Measurements from ENCODE around the gene STARD13. TPM values are rescaled to one million over a fixed set of nuclear protein-coding genes. Genes with fewer than 3 reads are reported as not detected.

The STARD13 gene
- total RNA-seq, 4 donors from 2014 or later: 36.8 to 65.6 (median 46.0) TPM

GRCh38 chr13:33105387-33106005, 180.1 kb downstream of the STARD13 start:
- intact Hi-C loops (cut with DNase I; ENCODE audit: low total_unique reads): no loop called here
- no peak for TF ChIP-seq CTCF (IDR thresholded peaks at IDR 0.05)
- TF ChIP-seq POLR2A (IDR thresholded peaks at IDR 0.05): no peak
- no peak for DNase-seq
- H3K4me3 ChIP-seq: no peak overlapping the region
- H3K9me3 ChIP-seq: no peaks in the 10 kb centered on the region
- H3K36me3 ChIP-seq: no peaks in the 10 kb centered on the region
- H3K27ac ChIP-seq: no peak overlapping the region
- no peaks in the 10 kb centered on the region for H3K4me1 ChIP-seq
- no peaks in the 10 kb centered on the region for H3K27me3 ChIP-seq

DNA sequence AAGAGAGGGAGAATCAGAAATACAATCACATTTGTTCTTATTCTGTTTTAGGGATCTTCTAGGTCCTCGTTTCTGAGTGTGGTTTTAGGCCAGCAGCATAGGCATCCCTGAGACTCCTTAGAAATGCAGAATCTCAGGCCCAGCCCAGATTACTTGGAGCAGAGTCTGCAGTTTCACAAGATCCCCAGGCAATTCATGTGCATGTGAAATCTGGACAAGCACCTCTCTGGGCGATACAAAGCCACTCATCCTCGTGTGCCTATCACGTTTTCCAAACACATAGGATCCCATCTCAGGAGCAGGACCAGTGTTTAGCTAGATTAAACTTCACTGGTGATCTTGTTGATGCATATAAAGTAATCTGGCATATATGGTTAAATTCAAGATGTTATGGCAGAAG, 182.1 kb downstream of the STARD13 start:
- H3K4me3 ChIP-seq: no peak overlapping the region
- no peaks in the 10 kb centered on the region for H3K9me3 ChIP-seq
- no peak overlapping the region for H3K27ac ChIP-seq
- no peak for DNase-seq
- TF ChIP-seq POLR2A (IDR thresholded peaks at IDR 0.05): no peak
- no peak for TF ChIP-seq CTCF (IDR thresholded peaks at IDR 0.05)
- H3K27me3 ChIP-seq: no peaks in the 10 kb centered on the region
- intact Hi-C loops (cut with DNase I; ENCODE audit: low total_unique reads): no loop called here
- H3K4me1 ChIP-seq: no peaks in the 10 kb centered on the region
- H3K36me3 ChIP-seq: no peaks in the 10 kb centered on the region

GRCh38 chr13:33101835-33102234, 183.7 kb downstream of the STARD13 start:
- H3K27ac ChIP-seq: no peak overlapping the region
- intact Hi-C loops (cut with DNase I; ENCODE audit: low total_unique reads): no loop called here
- H3K4me1 ChIP-seq: no peaks in the 10 kb centered on the region
- no peak overlapping the region for H3K4me3 ChIP-seq
- no peaks in the 10 kb centered on the region for H3K27me3 ChIP-seq
- H3K36me3 ChIP-seq: no peaks in the 10 kb centered on the region
- TF ChIP-seq POLR2A (IDR thresholded peaks at IDR 0.05): no peak
- TF ChIP-seq CTCF (IDR thresholded peaks at IDR 0.05): no peak
- no peaks in the 10 kb centered on the region for H3K9me3 ChIP-seq
- DNase-seq: no peak

GRCh38 chr13:33100886-33101285, 184.7 kb downstream of the STARD13 start:
- Histone ChIP-seq H3K4me3 (no peak overlapping the region), H3K4me1 (no peaks in the 10 kb centered on the region), H3K9me3 (no peaks in the 10 kb centered on the region), H3K36me3 (no peaks in the 10 kb centered on the region), H3K27me3 (no peaks in the 10 kb centered on the region), H3K27ac (no peak overlapping the region)
- intact Hi-C loops (cut with DNase I; ENCODE audit: low total_unique reads): no loop called here
- TF ChIP-seq CTCF (IDR thresholded peaks at IDR 0.05) (no peak), POLR2A (IDR thresholded peaks at IDR 0.05) (no peak)
- no peak for DNase-seq

DNA sequence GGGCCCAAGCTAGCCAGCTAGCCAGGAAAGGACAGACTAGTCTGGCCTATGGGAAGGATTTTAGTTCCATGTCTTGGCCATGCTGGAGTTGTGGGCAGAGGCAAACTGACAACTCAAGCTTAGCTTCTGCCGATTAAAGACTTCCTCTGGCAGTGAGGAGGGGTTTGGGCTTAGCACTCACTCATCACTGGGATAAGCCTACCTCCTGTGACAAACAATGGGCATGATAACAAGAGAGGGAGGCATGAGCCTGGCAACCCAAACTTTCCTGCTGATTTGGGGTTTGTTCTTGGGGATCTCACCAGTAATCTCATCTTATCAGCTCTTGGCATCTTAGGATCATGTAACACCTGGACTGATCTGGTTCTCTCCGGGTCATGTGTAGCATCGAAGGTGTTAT, 185.7 kb downstream of the STARD13 start:
- DNase-seq: no peak
- no peak for TF ChIP-seq CTCF (IDR thresholded peaks at IDR 0.05)
- no peak for TF ChIP-seq POLR2A (IDR thresholded peaks at IDR 0.05)
- intact Hi-C loops (cut with DNase I; ENCODE audit: low total_unique reads): no loop called here

More for the DNA sequence above, 185.7 kb downstream of the STARD13 start:
- Histone ChIP-seq H3K27me3 (no peaks in the 10 kb centered on the region), H3K36me3 (no peaks in the 10 kb centered on the region), H3K27ac (no peak overlapping the region), H3K4me1 (no peaks in the 10 kb centered on the region), H3K9me3 (no peaks in the 10 kb centered on the region), H3K4me3 (no peak overlapping the region)
